NCI-H187 treated with DMSO at 0.1 percent for 48 hours (cell line): ENCODE data around the gene CACFD1.

Source experiments
- DNase-seq: peaks from one replicate; lab custom pipeline; 2025; lab: John Stamatoyannopoulos, UW

Gene CACFD1

GRCh38 chr9:133459476-133460404 is at the start of gene CACFD1:
Gene CACFD1, plus strand, starts transcription at chr9:133459978. Its CDS starts 89 bp downstream, at chr9:133460067.
- peak; percentile 43 for DNase-seq

- no peak for DNase-seq
Measured at GRCh38 chr9:133415170-133415569, 44.6 kb upstream of the CACFD1 start.

DNA sequence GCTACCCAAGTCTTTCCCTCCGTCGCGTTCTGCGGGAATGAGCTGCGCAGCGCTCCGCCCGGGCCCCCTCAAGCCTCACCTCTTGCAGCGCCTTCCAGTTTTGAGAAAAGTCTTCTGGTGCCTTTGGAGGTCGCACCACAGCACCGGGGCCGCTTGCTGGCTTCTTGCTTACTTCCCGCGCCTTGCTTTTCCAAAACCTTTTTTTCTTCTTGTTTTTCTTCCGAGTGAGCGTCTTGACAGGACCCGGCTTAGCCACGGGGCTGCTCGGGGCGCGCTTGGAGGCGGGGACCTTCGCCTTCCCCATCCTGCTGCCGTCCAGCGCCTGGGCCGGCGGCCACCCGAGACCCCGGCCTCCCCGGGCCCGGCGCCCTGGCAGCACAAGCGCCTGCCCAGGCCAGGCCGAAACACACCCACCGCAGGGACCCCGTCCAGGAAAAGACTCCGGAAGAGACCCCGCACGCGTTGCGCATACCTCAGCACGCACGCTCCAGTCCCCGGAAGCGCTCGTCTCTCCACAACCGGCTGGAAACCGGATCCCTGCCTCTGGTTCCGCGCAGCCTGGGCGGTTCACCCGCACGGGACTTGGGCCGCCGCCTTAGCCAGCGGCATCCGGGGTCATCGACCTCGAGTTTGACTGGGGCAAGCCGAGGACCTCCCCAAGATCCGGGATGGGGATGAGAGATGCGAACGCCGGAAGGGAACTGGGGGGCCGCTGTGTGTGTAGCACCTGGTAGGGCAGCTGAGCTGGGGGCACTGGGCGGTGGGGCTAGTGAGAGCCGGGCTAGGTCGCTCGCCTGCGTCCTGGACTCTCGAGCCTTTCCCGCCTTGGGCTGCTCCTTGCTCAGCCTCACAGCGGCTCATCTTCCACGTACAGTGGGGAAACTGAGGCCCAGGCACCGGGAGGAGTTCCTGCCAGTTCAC is 42.0 kb upstream of the CACFD1 start, which contains the start of gene REXO4:
TSS of gene REXO4 (minus strand) at position 470 of the 921 bp plus-strand sequence. CDS start at position 304, 166 bp downstream.
- DNase-seq, result no peak

DNA sequence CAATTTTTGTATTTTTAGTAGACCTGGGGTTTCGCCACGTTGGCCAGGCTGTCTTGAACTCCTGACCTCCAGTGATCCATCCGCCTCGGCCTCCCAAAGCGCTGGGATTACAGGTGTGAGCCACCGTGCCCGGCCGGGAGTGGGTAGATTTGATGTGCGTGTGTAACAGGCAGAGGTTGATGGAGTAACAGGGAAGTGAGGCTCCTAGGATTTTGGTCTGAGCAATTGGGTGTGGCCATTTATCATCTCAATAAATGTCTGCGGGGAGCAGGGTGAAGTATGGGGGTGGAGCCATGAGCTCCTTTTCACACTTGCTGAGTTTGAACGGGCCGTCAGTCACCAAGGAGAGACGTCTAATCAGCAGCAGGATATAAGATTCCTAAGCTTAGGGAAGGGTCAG is 40.8 kb upstream of the CACFD1 start:
- DNase-seq, result no peak

DNA sequence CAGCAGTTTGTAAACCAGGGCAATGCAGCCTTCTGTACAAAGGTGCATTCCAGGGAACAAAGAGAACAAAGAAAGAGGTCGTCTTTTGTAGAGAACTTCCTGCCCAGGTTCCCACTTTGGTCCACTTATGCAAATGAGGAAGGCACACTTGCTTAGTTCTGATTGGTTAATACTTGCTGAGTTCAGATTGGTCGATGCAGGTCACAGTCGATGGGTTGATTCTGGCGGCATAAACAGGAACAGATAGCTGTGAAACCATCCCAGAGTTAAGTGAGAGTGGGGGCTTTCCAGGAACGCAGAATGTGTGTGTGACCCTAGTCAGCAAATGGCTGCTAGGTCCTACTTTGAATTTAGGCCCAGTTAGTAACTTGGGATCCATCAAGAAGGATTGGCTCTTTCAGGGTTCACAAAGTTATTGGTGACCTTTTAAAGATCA is 39.4 kb upstream of the CACFD1 start:
- no peak for DNase-seq

DNA sequence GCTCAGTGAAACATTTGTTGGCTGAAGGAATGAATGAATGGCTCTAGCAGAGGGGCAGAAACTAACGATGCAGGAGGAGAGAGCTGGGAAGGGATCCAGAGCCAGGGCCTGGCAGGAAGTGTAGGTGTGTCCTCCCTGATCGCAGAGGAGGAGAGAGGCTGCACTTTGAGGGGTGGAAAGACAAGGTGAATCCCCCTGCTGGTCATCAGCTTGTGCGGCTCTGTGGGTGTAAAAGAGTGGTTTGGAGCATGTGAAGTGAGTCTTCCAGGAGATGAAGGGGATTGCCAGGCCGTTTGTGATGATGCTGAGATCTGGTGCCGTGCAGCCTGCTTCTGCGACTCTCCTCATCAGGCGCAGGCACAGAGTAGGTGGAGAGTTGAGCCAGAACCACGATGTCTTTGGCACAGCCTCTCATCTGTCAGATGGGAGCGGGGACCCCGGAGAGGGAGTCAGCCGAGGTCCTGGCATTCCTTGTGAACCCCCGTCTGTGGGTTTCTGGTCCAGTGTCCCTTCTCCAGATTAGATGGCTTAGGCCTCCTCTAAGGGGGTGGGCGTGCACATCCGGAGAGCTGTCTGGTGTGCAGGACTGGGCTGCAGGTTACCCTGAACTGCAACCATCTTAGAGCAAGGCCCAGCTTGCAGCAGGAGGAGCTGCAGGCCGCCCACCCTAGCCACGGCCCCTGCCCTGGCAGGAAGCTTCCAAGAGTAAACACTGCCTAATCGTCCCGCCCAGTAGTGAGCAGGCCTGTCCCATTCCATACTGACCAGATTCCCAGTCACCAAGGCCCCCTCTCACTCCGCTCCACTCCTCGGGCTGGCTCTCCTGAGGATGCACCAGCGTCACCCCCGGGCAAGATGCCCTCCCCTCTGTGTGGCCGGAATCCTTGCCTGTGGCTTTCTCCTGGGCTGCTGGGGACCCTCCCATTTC is 37.9 kb upstream of the CACFD1 start, which contains the start of gene ADAMTS13:
TSS of gene ADAMTS13 (plus strand) at position 753 of the 928 bp plus-strand sequence. CDS start at position 830, 77 bp downstream.
- no peak for DNase-seq

DNA sequence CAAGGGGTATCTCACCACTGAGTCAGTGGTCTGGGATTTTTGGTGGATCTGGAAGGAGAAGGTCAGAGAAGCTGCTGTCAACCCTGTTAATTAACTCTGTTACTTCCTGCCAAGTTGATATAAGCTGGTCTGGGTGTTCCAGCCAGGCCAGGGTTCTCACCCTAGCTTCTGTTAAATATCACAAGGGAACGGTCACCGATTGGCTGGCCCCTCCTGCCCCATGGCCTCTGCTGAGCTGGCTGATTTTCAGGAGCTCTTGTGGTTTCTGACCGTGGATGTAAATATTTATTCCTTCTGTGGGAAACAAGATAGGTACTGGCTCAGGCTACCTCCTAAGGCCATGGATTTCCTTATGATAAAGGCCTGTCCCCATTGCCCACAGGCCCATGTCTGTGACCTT is 36.6 kb upstream of the CACFD1 start:
- DNase-seq, result no peak

- no peak for DNase-seq
Measured at GRCh38 chr9:133424187-133424586, 35.6 kb upstream of the CACFD1 start.

GRCh38 chr9:133425049-133425632 is 34.6 kb upstream of the CACFD1 start:
- DNase-seq, result no peak

GRCh38 chr9:133426011-133426410 is 33.8 kb upstream of the CACFD1 start:
- DNase-seq, result no peak

GRCh38 chr9:133427658-133428348 is 32.0 kb upstream of the CACFD1 start:
- no peak for DNase-seq

DNA sequence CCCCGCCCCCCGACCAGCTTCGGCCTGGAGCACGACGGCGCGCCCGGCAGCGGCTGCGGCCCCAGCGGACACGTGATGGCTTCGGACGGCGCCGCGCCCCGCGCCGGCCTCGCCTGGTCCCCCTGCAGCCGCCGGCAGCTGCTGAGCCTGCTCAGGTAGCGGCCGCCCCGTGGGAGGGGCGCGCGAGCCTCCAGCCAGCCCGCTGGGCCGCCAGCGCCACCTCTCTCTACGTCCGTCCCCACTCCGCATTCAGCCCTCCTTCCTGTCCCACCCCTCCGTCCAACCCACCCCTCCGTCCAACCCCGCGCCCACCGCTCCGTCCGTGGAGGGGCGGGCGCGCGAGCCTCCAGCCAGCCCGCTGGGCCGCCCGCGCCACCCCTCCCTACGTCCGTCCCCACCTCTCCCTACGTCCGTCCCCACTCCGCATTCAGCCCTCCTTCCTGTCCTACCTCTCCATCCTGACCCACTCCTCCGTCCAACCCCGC is 31.1 kb upstream of the CACFD1 start:
- no peak for DNase-seq

- DNase-seq, result no peak
Measured at GRCh38 chr9:133429214-133429613, 30.6 kb upstream of the CACFD1 start.

GRCh38 chr9:133429641-133430161 is 30.1 kb upstream of the CACFD1 start:
- no peak for DNase-seq

GRCh38 chr9:133430244-133430643 is 29.5 kb upstream of the CACFD1 start:
- no peak for DNase-seq

DNA sequence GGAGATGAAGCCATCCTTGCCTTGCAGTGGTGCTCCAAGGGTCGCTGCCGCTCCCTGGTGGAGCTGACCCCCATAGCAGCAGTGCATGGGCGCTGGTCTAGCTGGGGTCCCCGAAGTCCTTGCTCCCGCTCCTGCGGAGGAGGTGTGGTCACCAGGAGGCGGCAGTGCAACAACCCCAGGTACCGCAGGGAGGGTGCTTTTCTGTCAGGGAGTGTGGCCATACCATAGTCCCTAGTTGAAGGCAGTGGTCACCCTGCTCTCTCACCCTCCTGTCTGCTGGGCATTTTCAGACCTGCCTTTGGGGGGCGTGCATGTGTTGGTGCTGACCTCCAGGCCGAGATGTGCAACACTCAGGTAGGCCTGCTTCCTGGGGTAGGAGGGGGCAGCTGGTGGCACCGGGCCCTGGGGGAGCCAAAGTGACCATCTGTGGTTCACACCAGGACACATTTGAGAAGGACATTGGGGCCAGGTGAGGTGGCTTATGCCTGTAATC is 26.4 kb upstream of the CACFD1 start:
- no peak for DNase-seq

GRCh38 chr9:133436681-133437080 is 23.1 kb upstream of the CACFD1 start:
- DNase-seq, result no peak

GRCh38 chr9:133437753-133438531 is 21.8 kb upstream of the CACFD1 start:
- DNase-seq, result no peak

DNA sequence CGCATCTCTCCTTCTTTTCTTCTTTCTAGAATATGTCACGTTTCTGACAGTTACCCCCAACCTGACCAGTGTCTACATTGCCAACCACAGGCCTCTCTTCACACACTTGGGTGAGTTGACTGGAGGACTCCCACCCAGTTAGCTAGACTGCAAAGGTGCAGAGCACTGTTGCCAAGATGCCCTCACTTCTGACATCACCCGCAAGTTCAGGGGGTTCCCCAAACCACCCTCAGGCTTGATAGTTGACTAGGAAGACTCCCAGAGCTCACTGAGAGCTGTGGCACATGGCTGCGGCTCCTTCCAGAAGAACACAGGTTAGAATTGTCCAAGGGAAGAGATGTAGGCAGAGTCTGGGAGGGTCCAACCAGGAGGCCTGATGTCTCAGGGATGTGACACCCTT is 20.4 kb upstream of the CACFD1 start:
- DNase-seq, result no peak
